Gastrocnemius medialis (tissue), 4 donors: ENCODE measurements around the gene PARD3B. TPM values are rescaled to one million over a fixed set of nuclear protein-coding genes. Genes with fewer than 3 reads are reported as not detected.

Source experiments
- ATAC-seq, 2 donors: fragments of 150-250 bp; one replicate each; pipeline ENCODE4 v1.9.1; 2016
- DNase-seq, 2 donors: peaks; one replicate each; pipeline ENCODE4 v3.0.0-alpha.2; 2019
- H3K27ac ChIP-seq, 4 donors: fragments of 200-600 bp; sonication (generic); 1 replicate in 1 of 4; 2 replicates in 3 of 4; pipeline ENCODE4 v1.5.1; 2016 to 2018; ENCODE audit warnings: mild to moderate bottlenecking in 2 of 4, moderate library complexity in 1 of 4
- H3K27me3 ChIP-seq, 3 donors: fragments of 200-600 bp; sonication (generic) in 2 of 3; 1 replicate in 1 of 3; 2 replicates in 2 of 3; pipeline versions ENCODE4 v1.5.1 to v1.6.0; 2016 to 2019; ENCODE audit warnings: mild to moderate bottlenecking in 1 of 3, moderate library complexity in 1 of 3
- H3K36me3 ChIP-seq, 2 donors: fragments of 200-600 bp; sonication (generic) in 1 of 2; one replicate each; pipeline ENCODE4 v1.5.1; 2017 to 2018
- H3K4me1 ChIP-seq, 2 donors: fragments of 200-600 bp; sonication (generic) in 1 of 2; one replicate each; pipeline ENCODE4 v1.5.1; 2016 to 2017; ENCODE audit warnings: mild to moderate bottlenecking in 2 of 2
- H3K4me3 ChIP-seq, 4 donors: fragments of 200-600 bp; sonication (generic) in 3 of 4; 1 replicate in 1 of 4; 2 replicates in 3 of 4; pipeline ENCODE4 v1.5.1; 2016 to 2019; ENCODE audit warnings: mild to moderate bottlenecking in 2 of 4
- H3K9me3 ChIP-seq, 3 donors: fragments of 200-600 bp; sonication (generic) in 2 of 3; 1 replicate in 1 of 3; 2 replicates in 2 of 3; pipeline ENCODE4 v1.5.1; 2016 to 2019
- POLR2A ChIP-seq, 2 donors: fragments of 450-650 bp; IDR thresholded peaks; one replicate each; pipeline ENCODE4 v1.6.1; 2017; ENCODE audit warnings: antibody characterized with exemption in 2 of 2, mild to moderate bottlenecking in 2 of 2, moderate library complexity in 2 of 2
- in situ Hi-C, 4 donors: fragments of 200-750 bp; cut with MboI; loops; one replicate each; pipeline versions ENCODE4 v1.15.0 to v1.8.0; 2017; ENCODE audit warnings: low sequenced_read_pairs in 4 of 4
- intact Hi-C: fragments of 100-400 bp; cut with DNase I; formaldehyde crosslinking; loops from one replicate; pipeline ENCODE4 v1.15.1; 2023; ENCODE audit warnings: low total_unique reads
- total RNA-seq, 4 donors: library from RNA; depleted of rRNA; stranded (reverse); fragments of >200 nt; gene quantifications; one replicate each; pipeline versions ENCODE4 v1.1.0 to v1.2.3, GENCODE V29; 2016
- TF ChIP-seq, protein P1 (sequence below), 5 experiments: fragments of 450-650 bp in 3 of 5; fragments of 200-600 bp in 2 of 5; sonication (generic) in 2 of 5; IDR thresholded peaks in 4 of 5; conservative IDR thresholded peaks in 1 of 5; 1 replicate in 4 of 5; 2 replicates in 1 of 5; pipeline ENCODE4 v1.5.1; 2016 to 2019; ENCODE audit warnings: antibody characterized with exemption in 5 of 5, mild to moderate bottlenecking in 3 of 5, moderate library complexity in 3 of 5

PARD3B gene
- total RNA-seq, 4 donors from 2014 or later, result 2.2 to 15.5 (median 4.6) TPM

DNA sequence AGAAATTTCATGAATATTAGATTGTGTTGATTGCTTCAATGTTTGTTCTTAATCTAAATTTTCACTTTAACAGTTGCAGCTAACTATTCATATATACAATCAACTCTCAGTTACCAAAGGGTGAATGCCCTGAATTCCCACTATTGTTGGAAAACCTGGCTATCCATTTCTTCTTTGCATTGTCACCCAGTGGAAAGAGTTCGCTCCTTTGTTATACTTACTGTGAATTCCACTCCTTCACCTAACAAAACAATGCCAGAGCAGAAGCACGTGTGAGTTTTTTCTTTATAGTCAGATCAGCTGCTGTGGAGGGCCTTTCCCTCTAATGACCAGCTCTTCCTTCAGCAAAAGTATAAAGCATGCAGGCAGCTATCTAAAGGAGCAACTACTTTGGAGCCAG, 727.9 kb downstream of the PARD3B start:
- in situ Hi-C loops, result no loop called here
- no peaks in the 10 kb centered on the region for H3K27me3 ChIP-seq
- intact Hi-C loops, result no loop called here
- H3K4me3 ChIP-seq, result no peak overlapping the region
- no peaks in the 10 kb centered on the region for H3K9me3 ChIP-seq
- no peak overlapping the region for H3K27ac ChIP-seq
- DNase-seq, result no peak
- H3K4me1 ChIP-seq, result no peaks in the 10 kb centered on the region
- H3K36me3 ChIP-seq, result no peaks in the 10 kb centered on the region
- TF ChIP-seq POLR2A (IDR thresholded peaks at IDR 0.05), result no peak
- TF ChIP-seq, protein P1, sequence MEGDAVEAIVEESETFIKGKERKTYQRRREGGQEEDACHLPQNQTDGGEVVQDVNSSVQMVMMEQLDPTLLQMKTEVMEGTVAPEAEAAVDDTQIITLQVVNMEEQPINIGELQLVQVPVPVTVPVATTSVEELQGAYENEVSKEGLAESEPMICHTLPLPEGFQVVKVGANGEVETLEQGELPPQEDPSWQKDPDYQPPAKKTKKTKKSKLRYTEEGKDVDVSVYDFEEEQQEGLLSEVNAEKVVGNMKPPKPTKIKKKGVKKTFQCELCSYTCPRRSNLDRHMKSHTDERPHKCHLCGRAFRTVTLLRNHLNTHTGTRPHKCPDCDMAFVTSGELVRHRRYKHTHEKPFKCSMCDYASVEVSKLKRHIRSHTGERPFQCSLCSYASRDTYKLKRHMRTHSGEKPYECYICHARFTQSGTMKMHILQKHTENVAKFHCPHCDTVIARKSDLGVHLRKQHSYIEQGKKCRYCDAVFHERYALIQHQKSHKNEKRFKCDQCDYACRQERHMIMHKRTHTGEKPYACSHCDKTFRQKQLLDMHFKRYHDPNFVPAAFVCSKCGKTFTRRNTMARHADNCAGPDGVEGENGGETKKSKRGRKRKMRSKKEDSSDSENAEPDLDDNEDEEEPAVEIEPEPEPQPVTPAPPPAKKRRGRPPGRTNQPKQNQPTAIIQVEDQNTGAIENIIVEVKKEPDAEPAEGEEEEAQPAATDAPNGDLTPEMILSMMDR (IDR thresholded peaks at IDR 0.05 in 4 of 5, conservative IDR thresholded peaks at IDR 0.05 in 1 of 5), result no peak
- no peak for ATAC-seq

DNA sequence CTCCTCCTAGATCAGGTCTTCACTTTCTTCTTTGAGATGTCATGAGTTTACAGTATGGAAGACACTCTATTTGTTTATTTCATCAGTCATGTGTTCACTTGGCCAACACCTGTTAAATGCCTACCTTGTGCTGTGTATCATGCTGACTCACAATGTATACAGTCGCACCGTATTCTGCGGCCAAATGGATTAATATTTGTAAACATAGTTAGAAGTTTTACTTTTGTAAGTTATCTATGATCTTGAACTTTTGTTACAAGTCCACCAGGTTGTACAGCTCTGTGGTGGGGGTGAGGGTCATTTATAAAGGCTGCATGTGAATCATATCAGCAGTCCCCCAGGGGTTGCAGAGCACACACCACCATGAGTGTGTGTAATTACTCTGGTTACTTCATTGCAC, 728.4 kb downstream of the PARD3B start:
- TF ChIP-seq POLR2A (IDR thresholded peaks at IDR 0.05), result no peak
- TF ChIP-seq, protein P1 (IDR thresholded peaks at IDR 0.05 in 4 of 5, conservative IDR thresholded peaks at IDR 0.05 in 1 of 5), result no peak
- Histone ChIP-seq H3K27ac (no peak overlapping the region), H3K36me3 (no peaks in the 10 kb centered on the region), H3K9me3 (no peaks in the 10 kb centered on the region), H3K4me3 (no peak overlapping the region), H3K4me1 (no peaks in the 10 kb centered on the region), H3K27me3 (no peaks in the 10 kb centered on the region)
- ATAC-seq (no peak), DNase-seq (no peak)
- in situ Hi-C loops, result no loop called here
- intact Hi-C loops, result no loop called here

DNA sequence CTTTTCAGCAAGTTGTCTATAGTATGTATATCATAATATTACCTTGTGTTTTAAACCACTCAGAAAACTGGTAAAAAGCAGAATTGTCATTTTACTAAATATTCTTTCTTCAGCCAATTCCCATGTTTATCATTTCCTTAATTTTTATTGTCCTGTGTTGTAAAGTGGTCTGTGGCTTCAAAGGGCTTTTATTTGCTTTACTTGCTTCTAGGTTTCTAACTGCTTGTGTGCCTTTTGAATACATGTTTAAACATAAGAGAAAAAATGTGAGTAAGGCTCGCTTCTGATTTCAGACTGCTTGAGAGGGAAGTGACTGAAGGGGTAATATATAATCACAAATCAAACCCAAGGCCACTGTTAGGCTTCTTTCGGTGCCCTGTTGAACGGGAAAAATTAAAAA, 729.5 kb downstream of the PARD3B start:
- in situ Hi-C loops, result no loop called here
- H3K9me3 ChIP-seq, result no peaks in the 10 kb centered on the region
- no peaks in the 10 kb centered on the region for H3K4me1 ChIP-seq
- intact Hi-C loops, result no loop called here
- no peak for ATAC-seq
- DNase-seq, result no peak
- TF ChIP-seq, protein P1 (IDR thresholded peaks at IDR 0.05 in 4 of 5, conservative IDR thresholded peaks at IDR 0.05 in 1 of 5), result no peak
- no peak for TF ChIP-seq POLR2A (IDR thresholded peaks at IDR 0.05)
- no peaks in the 10 kb centered on the region for H3K27me3 ChIP-seq
- no peak overlapping the region for H3K27ac ChIP-seq
- no peaks in the 10 kb centered on the region for H3K36me3 ChIP-seq
- no peak overlapping the region for H3K4me3 ChIP-seq

DNA sequence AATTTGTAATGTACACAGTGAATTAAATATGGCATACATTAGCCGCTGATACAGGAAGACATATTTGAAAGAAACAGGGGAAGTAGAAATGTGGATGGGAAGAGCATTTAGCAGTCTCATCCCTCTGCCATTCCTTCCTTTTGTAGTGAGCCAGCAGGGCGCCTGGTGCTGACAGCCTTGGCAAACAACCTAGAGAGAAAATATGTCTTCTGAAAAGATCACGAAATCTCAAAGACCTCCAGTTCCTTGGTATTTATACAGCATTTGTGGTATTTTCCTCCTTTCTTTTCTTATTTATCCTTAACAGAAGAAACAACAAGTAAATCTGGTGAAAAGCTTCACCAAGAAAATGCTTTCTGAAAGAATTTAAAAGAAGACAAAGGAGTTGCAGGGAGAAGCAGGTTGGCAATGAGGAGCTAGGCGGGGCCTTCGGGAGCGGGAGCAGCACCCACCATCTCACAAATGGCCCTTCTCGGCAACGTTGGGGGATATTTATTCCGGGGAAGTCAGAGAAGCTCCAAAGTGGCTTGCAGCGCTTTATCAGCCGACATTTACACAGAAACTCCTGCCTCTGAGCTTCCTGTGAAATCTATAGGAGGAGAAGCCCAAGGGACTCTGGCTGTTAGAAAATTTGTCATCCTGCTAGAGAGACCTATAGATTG, 731.0 kb downstream of the PARD3B start:
- Histone ChIP-seq H3K4me3 (no peak overlapping the region), H3K9me3 (no peaks in the 10 kb centered on the region), H3K4me1 (no peaks in the 10 kb centered on the region), H3K36me3 (no peaks in the 10 kb centered on the region), H3K27me3 (no peaks in the 10 kb centered on the region), H3K27ac (no peak overlapping the region)
- no peak for DNase-seq
- TF ChIP-seq POLR2A (IDR thresholded peaks at IDR 0.05), result no peak
- TF ChIP-seq, protein P1 (IDR thresholded peaks at IDR 0.05 in 4 of 5, conservative IDR thresholded peaks at IDR 0.05 in 1 of 5), result no peak
- intact Hi-C loops (no loop called here), in situ Hi-C loops (no loop called here)
- ATAC-seq, result no peak
